ENCODE measurements around the gene OMA1. TPM values are rescaled to one million over a fixed set of nuclear protein-coding genes. Genes with fewer than 3 reads are reported as not detected.
A peak's percentile ranks its signal among the peaks of the same experiment; 100 is the strongest.
"Not testable (repeated sequence)": the region's sequence is repeated elsewhere in the genome, so short reads cannot be mapped to it uniquely, and the experiment has no call there.

Gene OMA1
- total RNA-seq, 1 donor from 2014 or later = 32.0 TPM

- Mint-ChIP-seq H3K36me3 (ENCODE audit: insufficient read depth) (no peaks in the 10 kb centered on the region), H3K9me3 (ENCODE audit: low read depth) (no peaks in the 10 kb centered on the region), H3K27ac (peak overlapping the region; percentile 56), H3K4me1 (ENCODE audit: low read depth) (peaks cover 16% of the 10 kb centered on the region), H3K27me3 (peaks cover 14% of the 10 kb centered on the region), H3K4me3 (ENCODE audit: low read depth) (no peak overlapping the region)
- no peak for TF ChIP-seq CTCF (IDR thresholded peaks at IDR 0.05; ENCODE audit: unreplicated experiment)
- DNase-seq (ENCODE audit: low spot score, unreplicated experiment) = no peak
Observed at GRCh38 chr1:58584082-58584895, 37.8 kb upstream of the OMA1 start.

- Mint-ChIP-seq H3K36me3 (ENCODE audit: insufficient read depth) (no peaks in the 10 kb centered on the region), H3K4me1 (ENCODE audit: low read depth) (peaks cover 15% of the 10 kb centered on the region), H3K9me3 (ENCODE audit: low read depth) (no peaks in the 10 kb centered on the region), H3K27me3 (peaks cover 14% of the 10 kb centered on the region), H3K27ac (no peak overlapping the region), H3K4me3 (ENCODE audit: low read depth) (no peak overlapping the region)
- no peak for DNase-seq (ENCODE audit: low spot score, unreplicated experiment)
- no peak for TF ChIP-seq CTCF (IDR thresholded peaks at IDR 0.05; ENCODE audit: unreplicated experiment)
Observed at GRCh38 chr1:58583496-58583895, 37.0 kb upstream of the OMA1 start.

- Mint-ChIP-seq H3K27me3 (peaks cover 18% of the 10 kb centered on the region), H3K4me1 (ENCODE audit: low read depth) (peaks cover 27% of the 10 kb centered on the region)
- not testable (repeated sequence) for H3K27ac Mint-ChIP-seq; H3K4me3 Mint-ChIP-seq (ENCODE audit: low read depth); DNase-seq (ENCODE audit: low spot score, unreplicated experiment); H3K36me3 Mint-ChIP-seq (ENCODE audit: insufficient read depth); H3K9me3 Mint-ChIP-seq (ENCODE audit: low read depth)
Observed at GRCh38 chr1:58582143-58582542, 35.6 kb upstream of the OMA1 start.

- TF ChIP-seq CTCF (IDR thresholded peaks at IDR 0.05; ENCODE audit: unreplicated experiment) = no peak
- Mint-ChIP-seq H3K36me3 (ENCODE audit: insufficient read depth) (peaks cover 2% of the 10 kb centered on the region), H3K4me1 (ENCODE audit: low read depth) (peaks cover 27% of the 10 kb centered on the region), H3K27me3 (peaks cover 18% of the 10 kb centered on the region), H3K27ac (no peak overlapping the region), H3K9me3 (ENCODE audit: low read depth) (no peaks in the 10 kb centered on the region), H3K4me3 (ENCODE audit: low read depth) (no peak overlapping the region)
- DNase-seq (ENCODE audit: low spot score, unreplicated experiment) = no peak
Observed at GRCh38 chr1:58581641-58582040, 35.1 kb upstream of the OMA1 start.

- H3K36me3 Mint-ChIP-seq (ENCODE audit: insufficient read depth) = peaks cover 7% of the 10 kb centered on the region
- DNase-seq (ENCODE audit: low spot score, unreplicated experiment) = no peak
- peaks cover 11% of the 10 kb centered on the region for H3K27me3 Mint-ChIP-seq
- H3K4me1 Mint-ChIP-seq (ENCODE audit: low read depth) = peaks cover 33% of the 10 kb centered on the region
- peak overlapping the region; percentile 27 for H3K27ac Mint-ChIP-seq
- peaks cover 4% of the 10 kb centered on the region for H3K9me3 Mint-ChIP-seq (ENCODE audit: low read depth)
- H3K4me3 Mint-ChIP-seq (ENCODE audit: low read depth) = no peak overlapping the region
- no peak for TF ChIP-seq CTCF (IDR thresholded peaks at IDR 0.05; ENCODE audit: unreplicated experiment)
Observed at GRCh38 chr1:58580186-58580585, 33.7 kb upstream of the OMA1 start.

- Mint-ChIP-seq H3K36me3 (ENCODE audit: insufficient read depth) (peaks cover 8% of the 10 kb centered on the region), H3K4me1 (ENCODE audit: low read depth) (peaks cover 40% of the 10 kb centered on the region), H3K4me3 (ENCODE audit: low read depth) (peak overlapping the region; percentile 67), H3K27me3 (peaks cover 4% of the 10 kb centered on the region), H3K27ac (peak overlapping the region; percentile 97), H3K9me3 (ENCODE audit: low read depth) (peaks cover 4% of the 10 kb centered on the region)
- no peak for DNase-seq (ENCODE audit: low spot score, unreplicated experiment)
- no peak for TF ChIP-seq CTCF (IDR thresholded peaks at IDR 0.05; ENCODE audit: unreplicated experiment)
Observed at GRCh38 chr1:58577654-58578030, 31.1 kb upstream of the OMA1 start.

Data from progenitor cell of endocrine pancreas (in vitro differentiated cells).